ENCODE measurements around the gene ARFGAP3.

The ARFGAP3 gene

GRCh38 chr22:42747701-42748513 lies 109.2 kb downstream of the ARFGAP3 start:
- no peak overlapping the region for H3K4me3 ChIP-seq (ENCODE audit: low read depth, low read length)
- no peak for TF ChIP-seq CTCF (IDR thresholded peaks at IDR 0.05; ENCODE audit: low read depth, low read length)
- in situ Hi-C loops (cut with HindIII; ENCODE audit: low sequenced_read_pairs) = no loop called here
- DNase-seq (ENCODE audit: low read depth, low spot score) = peak; percentile 86
